Left lung (tissue), 10 donors: ENCODE measurements around the gene EBP. TPM values are rescaled to one million over a fixed set of nuclear protein-coding genes. Genes with fewer than 3 reads are reported as not detected.

Experiments used
- ATAC-seq: fragments of 200-7000 bp; cut with Tn5 transposase; one replicate; pipeline ENCODE4 v1.9.1; 2020; ENCODE audit warnings: moderate library complexity
- DNase-seq, 4 donors: peaks; one replicate each; pipeline ENCODE4 v3.0.0-alpha.2; 2013 to 2020
- H3K27ac ChIP-seq, 2 donors: fragments of 200-600 bp; sonication (generic) in 1 of 2; one replicate each; pipeline versions ENCODE4 v1.5.0 to v1.8.0; 2020 to 2021
- H3K27me3 ChIP-seq, 2 donors: fragments of 200-600 bp; sonication (generic) in 1 of 2; one replicate each; pipeline versions ENCODE4 v1.5.0 to v1.8.0; 2020 to 2021
- H3K36me3 ChIP-seq, 2 donors: fragments of 200-600 bp; sonication (generic) in 1 of 2; one replicate each; pipeline versions ENCODE4 v1.5.0 to v1.8.0; 2020 to 2021
- H3K4me1 ChIP-seq, 2 donors: fragments of 200-600 bp; one replicate each; pipeline ENCODE4 v1.8.0; 2021
- H3K4me3 ChIP-seq, 2 donors: fragments of 200-600 bp; sonication (generic) in 1 of 2; one replicate each; pipeline versions ENCODE4 v1.5.0 to v1.8.0; 2020 to 2021; ENCODE audit warnings: mild to moderate bottlenecking in 1 of 2
- H3K9me3 ChIP-seq, 2 donors: fragments of 200-600 bp; sonication (generic) in 1 of 2; one replicate each; pipeline versions ENCODE4 v1.5.0 to v1.8.0; 2020 to 2021
- CTCF ChIP-seq, 2 donors: fragments of 200-600 bp; sonication (generic) in 1 of 2; IDR thresholded peaks; one replicate each; pipeline versions ENCODE4 v1.5.0 to v1.8.0; 2021; ENCODE audit warnings: antibody characterized with exemption in 2 of 2
- intact Hi-C, 2 donors: fragments of 100-400 bp; cut with DNase I; formaldehyde crosslinking; loops; one replicate each; pipeline versions ENCODE4 v1.11.2 to v1.14.2; 2022
- polyA plus RNA-seq, 6 donors: library from polyadenylated mRNA; unstranded; fragments of 120-200 nt; gene quantifications; one replicate each; pipeline ENCODE4 v1.2.1, GENCODE V29; 2013; ENCODE audit not compliant: insufficient read length in 6 of 6
- total RNA-seq, 2 donors: library from RNA; stranded (reverse); fragmentation: NEBNext Ultra II Directional; extraction: Animal tissue kit (Norgen Biotek cat#: 25700); gene quantifications; one replicate each; pipeline ENCODE4 v1.2.1, GENCODE V29; 2021
- donor health status: DM: no; HTN: yes; CAD: no.
- donor health status: DM: no; HTN: no; CAD: no.

Gene EBP
- total and polyA plus RNA-seq, 8 donors = 32.6 to 200 (median 35.1) TPM

- peaks cover 0 to 10% of the 10 kb centered on the region in 2 donors for H3K4me1 ChIP-seq
- H3K4me3 ChIP-seq = peak overlapping the region in 1 of 2 donors; percentile 66
- H3K9me3 ChIP-seq = no peaks in the 10 kb centered on the region
- ATAC-seq (no peak), DNase-seq (no peak)
- H3K36me3 ChIP-seq = peaks cover 0 to 3% of the 10 kb centered on the region in 2 donors
- no peak for TF ChIP-seq CTCF (IDR thresholded peaks at IDR 0.05)
- H3K27ac ChIP-seq = peak overlapping the region; percentile 81 to 89
- intact Hi-C loops = no loop called here
- H3K27me3 ChIP-seq = no peaks in the 10 kb centered on the region
Observed at GRCh38 chrX:48538641-48539344, 17.2 kb downstream of the EBP start.

- peak; percentile 91 to 97 (median 96) for DNase-seq
- intact Hi-C loops = no loop called here
- peaks cover 0 to 10% of the 10 kb centered on the region in 2 donors for H3K4me1 ChIP-seq
- H3K4me3 ChIP-seq = peak within 1 kb of the TSS; percentile 55 to 66
- ATAC-seq = peak; percentile 95
- H3K36me3 ChIP-seq = peaks cover 0 to 3% of the 10 kb centered on the region in 2 donors
- H3K9me3 ChIP-seq = no peaks in the 10 kb centered on the region
- TF ChIP-seq CTCF (IDR thresholded peaks at IDR 0.05) = no peak
- H3K27ac ChIP-seq = peak within 1 kb of the TSS; percentile 81 to 89
- no peaks in the 10 kb centered on the region for H3K27me3 ChIP-seq
Observed at GRCh38 chrX:48539345-48540027, 17.9 kb downstream of the EBP start, which contains the start of gene TBC1D25. TSS of gene TBC1D25 (plus strand) at chrX:48539714. CDS start at chrX:48539798, 84 bp downstream.

- no peak for TF ChIP-seq CTCF (IDR thresholded peaks at IDR 0.05)
- ATAC-seq (peak; percentile 76), DNase-seq (peak in 2 of 4 donors; percentile 44 to 51)
- H3K27ac ChIP-seq = peak overlapping the region; percentile 81 to 89
- peaks cover 0 to 8% of the 10 kb centered on the region in 2 donors for H3K36me3 ChIP-seq
- H3K9me3 ChIP-seq = no peaks in the 10 kb centered on the region
- intact Hi-C loops = no loop called here
- H3K27me3 ChIP-seq = no peaks in the 10 kb centered on the region
- peak overlapping the region; percentile 55 to 66 for H3K4me3 ChIP-seq
- peaks cover 0 to 10% of the 10 kb centered on the region in 2 donors for H3K4me1 ChIP-seq
Observed at GRCh38 chrX:48540028-48540375, 18.4 kb downstream of the EBP start.

GRCh38 chrX:48540480-48540879, 18.9 kb downstream of the EBP start:
- Histone ChIP-seq H3K9me3 (no peaks in the 10 kb centered on the region), H3K4me3 (peak overlapping the region; percentile 55 to 66), H3K27ac (no peak overlapping the region), H3K36me3 (peaks cover 0 to 8% of the 10 kb centered on the region in 2 donors), H3K27me3 (no peaks in the 10 kb centered on the region), H3K4me1 (peaks cover 0 to 10% of the 10 kb centered on the region in 2 donors)
- intact Hi-C loops = no loop called here
- ATAC-seq (no peak), DNase-seq (no peak)
- no peak for TF ChIP-seq CTCF (IDR thresholded peaks at IDR 0.05)

- H3K9me3 ChIP-seq = no peaks in the 10 kb centered on the region
- H3K36me3 ChIP-seq = peaks cover 0 to 15% of the 10 kb centered on the region in 2 donors
- no peak overlapping the region for H3K4me3 ChIP-seq
- ATAC-seq (no peak), DNase-seq (no peak)
- intact Hi-C loops = no loop called here
- H3K4me1 ChIP-seq = peaks cover 0 to 10% of the 10 kb centered on the region in 2 donors
- H3K27me3 ChIP-seq = no peaks in the 10 kb centered on the region
- H3K27ac ChIP-seq = no peak overlapping the region
- TF ChIP-seq CTCF (IDR thresholded peaks at IDR 0.05) = no peak
Observed at GRCh38 chrX:48541140-48541814, 19.7 kb downstream of the EBP start.
